ENCODE results near the gene SWT1. TPM values are rescaled to one million over a fixed set of nuclear protein-coding genes. Genes with fewer than 3 reads are reported as not detected.

SWT1 gene
- total RNA-seq, 1 experiment from 2014 or later, result 2.7 TPM

DNA sequence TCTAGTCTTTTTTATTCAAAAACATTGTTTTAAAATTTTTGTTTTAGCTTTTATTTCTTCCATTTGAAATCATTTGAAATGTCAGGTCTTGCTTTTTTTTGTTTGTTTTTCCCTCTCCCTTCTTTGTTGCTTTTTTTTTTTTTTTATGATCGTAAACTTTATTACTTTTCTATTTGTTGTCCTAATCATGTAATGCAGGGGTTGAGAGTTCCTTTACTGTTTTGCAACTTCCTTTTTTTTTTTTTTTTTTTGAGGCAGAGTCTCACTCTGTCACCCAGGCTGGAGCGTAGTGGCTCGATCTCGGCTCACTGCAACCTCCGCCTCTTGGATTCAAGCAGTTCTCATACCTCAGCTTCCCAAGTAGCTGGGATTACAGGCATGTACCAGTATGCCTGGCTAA, 135.3 kb downstream of the SWT1 start:
- H3K27ac Mint-ChIP-seq (ENCODE audit: unreplicated experiment), result no peak overlapping the region
- no peak overlapping the region for H3K4me3 ChIP-seq (ENCODE audit: low read depth, low read length)
- intact Hi-C loops (cut with micrococcal nuclease; ENCODE audit: unreplicated experiment), result no loop called here
- H3K9me3 Mint-ChIP-seq (ENCODE audit: unreplicated experiment), result no peaks in the 10 kb centered on the region
- CTCF ChIA-PET, result no interaction called here
- H3K4me1 Mint-ChIP-seq (ENCODE audit: low read depth, unreplicated experiment), result no peaks in the 10 kb centered on the region
- H3K9me3 ChIP-seq, result no peaks in the 10 kb centered on the region
- BruUV-seq (replicated peaks), result no TSS peak
- H3K4me3 Mint-ChIP-seq (ENCODE audit: unreplicated experiment), result no peak overlapping the region
- no peaks in the 10 kb centered on the region for H3K27me3 ChIP-seq (replicated peaks; ENCODE audit: control insufficient read depth, insufficient read depth, low read length)
- no peaks in the 10 kb centered on the region for H3K4me1 ChIP-seq
- no peak for DNase-seq
- TF ChIP-seq, protein P1, sequence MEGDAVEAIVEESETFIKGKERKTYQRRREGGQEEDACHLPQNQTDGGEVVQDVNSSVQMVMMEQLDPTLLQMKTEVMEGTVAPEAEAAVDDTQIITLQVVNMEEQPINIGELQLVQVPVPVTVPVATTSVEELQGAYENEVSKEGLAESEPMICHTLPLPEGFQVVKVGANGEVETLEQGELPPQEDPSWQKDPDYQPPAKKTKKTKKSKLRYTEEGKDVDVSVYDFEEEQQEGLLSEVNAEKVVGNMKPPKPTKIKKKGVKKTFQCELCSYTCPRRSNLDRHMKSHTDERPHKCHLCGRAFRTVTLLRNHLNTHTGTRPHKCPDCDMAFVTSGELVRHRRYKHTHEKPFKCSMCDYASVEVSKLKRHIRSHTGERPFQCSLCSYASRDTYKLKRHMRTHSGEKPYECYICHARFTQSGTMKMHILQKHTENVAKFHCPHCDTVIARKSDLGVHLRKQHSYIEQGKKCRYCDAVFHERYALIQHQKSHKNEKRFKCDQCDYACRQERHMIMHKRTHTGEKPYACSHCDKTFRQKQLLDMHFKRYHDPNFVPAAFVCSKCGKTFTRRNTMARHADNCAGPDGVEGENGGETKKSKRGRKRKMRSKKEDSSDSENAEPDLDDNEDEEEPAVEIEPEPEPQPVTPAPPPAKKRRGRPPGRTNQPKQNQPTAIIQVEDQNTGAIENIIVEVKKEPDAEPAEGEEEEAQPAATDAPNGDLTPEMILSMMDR (IDR thresholded peaks at IDR 0.05; ENCODE audit: insufficient read depth in 1 of 2, low read depth in 1 of 2, low read length in 1 of 2, severe bottlenecking in 1 of 2, unreplicated experiment in 1 of 2), result no peak
- no peaks in the 10 kb centered on the region for H3K27me3 Mint-ChIP-seq (ENCODE audit: insufficient read depth, unreplicated experiment)
- H3K36me3 Mint-ChIP-seq (ENCODE audit: insufficient read depth, unreplicated experiment), result peaks cover 22% of the 10 kb centered on the region
- POLR2A ChIA-PET, result no interaction called here
- H3K36me3 ChIP-seq (ENCODE audit: control insufficient read depth, insufficient read depth, low read length), result no peaks in the 10 kb centered on the region

DNA sequence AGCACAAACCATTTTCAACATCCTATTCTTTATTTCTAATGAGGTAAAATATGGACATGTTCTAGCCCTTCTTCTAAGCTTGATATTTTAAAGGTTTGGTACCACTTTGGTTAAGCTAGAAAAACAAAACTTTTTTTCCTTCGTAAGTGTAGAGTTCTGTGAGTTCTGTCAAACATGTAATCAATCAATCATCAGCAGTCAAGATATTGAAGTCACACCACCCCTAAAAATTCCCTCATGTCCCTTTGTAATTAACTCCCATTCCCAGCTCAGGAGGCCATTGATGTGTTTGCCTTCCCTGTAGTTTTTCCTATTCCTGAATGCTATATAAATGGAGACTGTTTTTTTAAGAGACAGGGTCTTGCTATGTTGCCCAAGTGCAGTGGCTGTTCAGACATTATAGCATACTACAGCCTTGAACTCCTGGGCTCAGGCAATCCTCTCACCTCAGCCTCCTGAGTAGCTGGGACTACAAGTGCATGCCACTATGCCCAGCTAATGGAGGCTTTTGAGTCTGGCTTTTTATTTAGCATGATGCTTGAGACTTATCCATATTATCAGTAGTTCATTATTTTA, 137.1 kb downstream of the SWT1 start:
- H3K4me3 ChIP-seq (ENCODE audit: low read depth, low read length), result no peak overlapping the region
- H3K36me3 Mint-ChIP-seq (ENCODE audit: insufficient read depth, unreplicated experiment), result peaks cover 37% of the 10 kb centered on the region
- ChIA-PET CTCF (interaction anchor here (1.2 kb wide), 1 partner anchor 23 kb away, joined by 3 read pairs; the partner anchor contains the start of gene IVNS1ABP), POLR2A (no interaction called here)
- no peaks in the 10 kb centered on the region for H3K9me3 Mint-ChIP-seq (ENCODE audit: unreplicated experiment)
- intact Hi-C loops (cut with micrococcal nuclease; ENCODE audit: unreplicated experiment), result no loop called here
- H3K27me3 ChIP-seq (replicated peaks; ENCODE audit: control insufficient read depth, insufficient read depth, low read length), result no peaks in the 10 kb centered on the region
- H3K27me3 Mint-ChIP-seq (ENCODE audit: insufficient read depth, unreplicated experiment), result no peaks in the 10 kb centered on the region
- H3K27ac Mint-ChIP-seq (ENCODE audit: unreplicated experiment), result no peak overlapping the region
- H3K36me3 ChIP-seq (ENCODE audit: control insufficient read depth, insufficient read depth, low read length), result no peaks in the 10 kb centered on the region
- H3K4me3 Mint-ChIP-seq (ENCODE audit: unreplicated experiment), result no peak overlapping the region
- no peaks in the 10 kb centered on the region for H3K9me3 ChIP-seq
- TF ChIP-seq, protein P1 (IDR thresholded peaks at IDR 0.05; ENCODE audit: insufficient read depth in 1 of 2, low read depth in 1 of 2, low read length in 1 of 2, severe bottlenecking in 1 of 2, unreplicated experiment in 1 of 2), result no peak
- H3K4me1 Mint-ChIP-seq (ENCODE audit: low read depth, unreplicated experiment), result no peaks in the 10 kb centered on the region
- no peak for DNase-seq
- H3K4me1 ChIP-seq, result no peaks in the 10 kb centered on the region
- no TSS peak for BruUV-seq (replicated peaks)

DNA sequence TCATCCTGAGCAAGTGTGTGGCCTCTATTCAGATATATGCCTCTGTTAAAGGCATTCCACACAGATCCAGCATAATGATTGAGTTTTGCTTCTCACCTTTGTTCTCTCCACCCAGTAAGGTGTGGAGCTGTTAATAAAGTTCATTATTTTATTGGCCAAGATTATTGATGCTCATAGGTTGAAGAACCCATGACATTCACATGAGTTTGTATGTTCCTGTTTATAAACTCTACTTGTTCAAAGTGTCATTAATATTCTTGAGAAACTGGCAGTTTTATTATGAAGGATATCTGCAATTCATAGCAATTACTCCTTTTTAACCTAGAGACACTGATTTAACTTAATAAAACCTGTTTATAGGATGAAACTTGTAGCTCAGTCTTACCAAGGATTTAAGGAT, 138.1 kb downstream of the SWT1 start:
- TF ChIP-seq, protein P1 (IDR thresholded peaks at IDR 0.05; ENCODE audit: insufficient read depth in 1 of 2, low read depth in 1 of 2, low read length in 1 of 2, severe bottlenecking in 1 of 2, unreplicated experiment in 1 of 2), result no peak
- Histone ChIP-seq H3K4me3 (ENCODE audit: low read depth, low read length) (no peak overlapping the region), H3K36me3 (ENCODE audit: control insufficient read depth, insufficient read depth, low read length) (peaks cover 2% of the 10 kb centered on the region; the same call in 1 of the 2 replicates), H3K4me1 (no peaks in the 10 kb centered on the region), H3K9me3 (no peaks in the 10 kb centered on the region), H3K27me3 (replicated peaks; ENCODE audit: control insufficient read depth, insufficient read depth, low read length) (no peaks in the 10 kb centered on the region)
- DNase-seq, result no peak
- Mint-ChIP-seq H3K36me3 (ENCODE audit: insufficient read depth, unreplicated experiment) (peaks cover 46% of the 10 kb centered on the region), H3K9me3 (ENCODE audit: unreplicated experiment) (no peaks in the 10 kb centered on the region), H3K27ac (ENCODE audit: unreplicated experiment) (no peak overlapping the region), H3K27me3 (ENCODE audit: insufficient read depth, unreplicated experiment) (no peaks in the 10 kb centered on the region), H3K4me1 (ENCODE audit: low read depth, unreplicated experiment) (no peaks in the 10 kb centered on the region), H3K4me3 (ENCODE audit: unreplicated experiment) (no peak overlapping the region)
- ChIA-PET CTCF (interaction anchor here (0.7 kb wide), 1 partner anchor 109 kb away, joined by 3 read pairs; no protein-coding TSS in a partner anchor), POLR2A (no interaction called here)
- BruUV-seq (replicated peaks), result no TSS peak
- intact Hi-C loops (cut with micrococcal nuclease; ENCODE audit: unreplicated experiment), result no loop called here

Data from Caco-2 (cell line).